GM23248 (cell line): ENCODE measurements around the gene TENM4.

ENCODE experiments used
- EZH2 ChIP-seq: fragments of 200-600 bp; sonication (generic); IDR thresholded peaks from 2 replicates; pipeline ENCODE4 v1.6.1; 2018; ENCODE audit warnings: antibody characterized with exemption, mild to moderate bottlenecking; ENCODE audit not compliant: insufficient read depth, poor library complexity, severe bottlenecking
- EZH2phosphoT487 ChIP-seq: fragments of 200-600 bp; sonication (generic); IDR thresholded peaks from 2 replicates; pipeline ENCODE4 v1.6.1; 2018; ENCODE audit warnings: antibody characterized with exemption, moderate library complexity, mild to moderate bottlenecking, low read depth; ENCODE audit not compliant: insufficient read depth

DNA sequence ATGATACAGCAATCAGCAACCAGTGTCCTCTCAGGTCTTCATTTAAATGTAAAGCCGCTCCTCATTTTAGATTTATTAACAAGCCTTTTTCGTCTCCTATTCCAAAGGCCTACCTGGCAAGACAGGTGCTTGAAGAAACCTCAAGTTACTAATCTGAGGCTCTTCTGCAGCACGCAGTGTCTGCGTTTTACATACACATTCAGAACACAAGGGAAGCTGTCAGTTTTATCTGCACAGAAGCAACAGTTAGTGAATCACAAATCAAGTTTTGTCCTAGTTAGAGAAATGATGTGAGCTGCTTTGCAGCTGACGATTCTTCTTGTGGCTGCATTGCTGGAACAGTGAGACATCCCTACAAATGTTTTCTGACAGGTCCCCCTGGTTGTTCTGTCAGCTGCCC is 557.3 kb downstream of the TENM4 start:
- TF ChIP-seq EZH2 (no peak), EZH2phosphoT487 (no peak)
